Measurements from ENCODE around the gene STX7.

STX7 gene

DNA sequence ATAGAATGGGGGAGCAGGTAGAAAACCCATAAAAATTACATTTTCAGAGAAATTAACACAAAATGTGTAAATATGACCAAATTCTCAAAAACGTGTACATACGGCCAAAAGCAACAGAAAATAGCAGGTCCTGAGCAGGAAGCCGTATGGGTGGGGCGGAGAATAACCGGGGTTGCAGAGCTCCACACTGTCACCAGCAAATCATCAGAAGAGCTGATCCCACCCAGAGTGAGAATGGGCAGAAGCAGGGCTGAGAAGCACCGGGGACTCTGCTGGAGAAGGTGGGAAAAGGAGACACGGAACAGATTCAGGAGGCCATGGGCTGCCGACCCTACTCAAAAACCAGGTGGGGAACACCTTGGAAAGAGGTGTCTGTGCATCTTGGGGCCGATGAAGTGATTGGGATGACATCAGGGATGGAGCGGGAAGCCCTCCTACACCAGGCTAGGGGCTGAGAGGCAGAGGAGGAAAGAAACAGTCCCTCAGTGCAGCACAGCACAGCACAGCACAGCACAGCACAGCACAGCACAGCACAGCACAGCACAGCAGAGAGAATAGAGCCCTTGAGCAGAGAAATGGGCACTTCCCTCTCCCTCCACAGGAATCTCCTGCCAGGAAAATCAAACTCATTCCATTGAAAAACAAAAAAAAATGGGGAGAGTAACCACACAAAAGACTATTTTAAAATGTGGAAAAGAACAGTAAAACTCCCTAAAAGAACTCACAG lies 22.3 kb downstream of the STX7 start:
- DNase-seq (ENCODE audit: low spot score) = no peak
- in situ Hi-C loops (cut with MboI; ENCODE audit: low pct_unique_long_range_greater_than_20kb, low sequenced_read_pairs, unreplicated experiment) = no loop called here
- no peak for TF ChIP-seq CTCF (IDR thresholded peaks at IDR 0.05; ENCODE audit: extremely low read depth, insufficient read depth, missing control alignments)

DNA sequence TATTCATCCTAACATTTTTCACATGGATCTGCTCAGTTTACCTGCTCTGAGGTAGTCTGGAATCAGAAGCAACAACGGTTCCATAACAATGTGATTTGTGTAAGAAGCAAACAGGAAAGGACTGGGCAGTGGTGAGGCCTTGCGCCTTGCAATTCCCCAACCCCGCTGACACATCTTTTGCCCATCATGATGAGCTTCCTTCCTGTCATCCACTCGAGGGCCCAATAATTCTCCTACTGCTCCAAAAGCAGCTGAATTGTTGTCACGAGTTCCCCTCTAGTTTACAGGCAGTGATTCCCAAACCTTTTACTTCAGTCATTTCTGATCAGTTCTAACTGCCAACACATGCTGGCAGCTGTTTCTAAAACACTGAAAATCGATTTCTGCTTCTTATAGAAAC lies 22.9 kb downstream of the STX7 start:
- in situ Hi-C loops (cut with MboI; ENCODE audit: low pct_unique_long_range_greater_than_20kb, low sequenced_read_pairs, unreplicated experiment) = no loop called here
- no peak for DNase-seq (ENCODE audit: low spot score)
- no peak for TF ChIP-seq CTCF (IDR thresholded peaks at IDR 0.05; ENCODE audit: extremely low read depth, insufficient read depth, missing control alignments)

DNA sequence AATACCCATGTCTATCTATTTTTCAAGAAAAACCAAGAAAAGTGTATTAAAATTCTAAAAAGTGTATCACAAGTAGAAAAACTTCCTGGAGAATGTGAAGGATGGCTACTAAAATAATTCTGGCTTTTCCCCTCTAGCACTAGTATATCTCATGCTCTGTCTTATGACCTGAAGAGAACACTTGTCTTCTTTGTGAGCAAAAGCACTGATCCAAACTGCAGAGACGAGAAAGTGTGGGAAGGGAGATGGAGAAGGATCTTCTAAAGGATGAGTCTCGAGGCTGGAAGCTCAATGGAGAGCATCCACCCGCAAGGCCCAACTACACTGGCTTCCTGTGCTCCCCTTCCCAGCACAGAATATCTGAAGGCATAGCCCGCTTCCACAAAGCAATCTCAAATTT lies 23.5 kb downstream of the STX7 start:
- no peak for DNase-seq (ENCODE audit: low spot score)
- in situ Hi-C loops (cut with MboI; ENCODE audit: low pct_unique_long_range_greater_than_20kb, low sequenced_read_pairs, unreplicated experiment) = no loop called here
- no peak for TF ChIP-seq CTCF (IDR thresholded peaks at IDR 0.05; ENCODE audit: extremely low read depth, insufficient read depth, missing control alignments)

GRCh38 chr6:132487762-132488161 lies 25.2 kb downstream of the STX7 start:
- DNase-seq (ENCODE audit: low spot score) = no peak
- no peak for TF ChIP-seq CTCF (IDR thresholded peaks at IDR 0.05; ENCODE audit: extremely low read depth, insufficient read depth, missing control alignments)
- in situ Hi-C loops (cut with MboI; ENCODE audit: low pct_unique_long_range_greater_than_20kb, low sequenced_read_pairs, unreplicated experiment) = no loop called here

DNA sequence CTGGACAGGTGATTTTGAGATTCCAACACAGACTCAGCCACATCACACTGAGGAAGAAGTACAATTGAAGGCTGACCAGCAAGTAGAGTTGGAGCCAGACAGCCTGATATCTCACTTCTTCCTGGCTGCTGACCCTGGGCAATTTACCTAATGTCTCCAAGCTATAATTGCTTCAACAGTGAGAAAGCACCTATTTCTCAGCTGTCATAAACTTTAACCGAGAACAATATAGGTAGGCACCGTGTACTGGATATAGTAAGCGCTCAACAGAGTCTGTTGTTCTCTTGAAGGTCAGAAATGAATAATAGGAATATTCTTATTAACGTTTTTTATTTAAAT lies 28.3 kb downstream of the STX7 start:
- no peak for DNase-seq (ENCODE audit: low spot score)
- in situ Hi-C loops (cut with MboI; ENCODE audit: low pct_unique_long_range_greater_than_20kb, low sequenced_read_pairs, unreplicated experiment) = loop anchor here (5.0 kb wide), 1 partner anchor 187 kb away; no protein-coding TSS in a partner anchor
- no peak for TF ChIP-seq CTCF (IDR thresholded peaks at IDR 0.05; ENCODE audit: extremely low read depth, insufficient read depth, missing control alignments)

GRCh38 chr6:132483779-132484679 lies 28.9 kb downstream of the STX7 start:
- TF ChIP-seq CTCF (IDR thresholded peaks at IDR 0.05; ENCODE audit: extremely low read depth, insufficient read depth, missing control alignments) = peak; percentile 51
- DNase-seq (ENCODE audit: low spot score) = peak; percentile 29
- in situ Hi-C loops (cut with MboI; ENCODE audit: low pct_unique_long_range_greater_than_20kb, low sequenced_read_pairs, unreplicated experiment) = loop anchor here (5.0 kb wide), 1 partner anchor 187 kb away; no protein-coding TSS in a partner anchor
